Esophagus squamous epithelium (tissue), 5 donors: ENCODE data around the gene GTPBP8. TPM values are rescaled to one million over a fixed set of nuclear protein-coding genes. Genes with fewer than 3 reads are reported as not detected.

Experiments used
- DNase-seq: peaks from one replicate; lab custom pipeline; 2025; lab: John Stamatoyannopoulos, UW
- H3K27ac ChIP-seq, 4 donors: fragments of 200-600 bp; sonication (generic); one replicate each; pipeline ENCODE4 v1.5.1; 2016 to 2019; ENCODE audit warnings: mild to moderate bottlenecking in 1 of 4
- H3K27me3 ChIP-seq, 4 donors: fragments of 200-600 bp; sonication (generic); 1 replicate in 3 of 4; 2 replicates in 1 of 4; pipeline versions ENCODE4 v1.5.1 to v1.6.0; 2017 to 2021; ENCODE audit warnings: antibody characterized with exemption in 1 of 4
- H3K36me3 ChIP-seq, 3 donors: fragments of 200-600 bp; sonication (generic); one replicate each; pipeline ENCODE4 v1.5.1; 2016 to 2019
- H3K4me1 ChIP-seq, 3 donors: fragments of 200-600 bp; sonication (generic); one replicate each; pipeline ENCODE4 v1.5.1; 2017 to 2019
- H3K4me3 ChIP-seq, 4 donors: fragments of 200-600 bp; sonication (generic); 1 replicate in 3 of 4; 2 replicates in 1 of 4; pipeline ENCODE4 v1.5.1; 2016 to 2019; ENCODE audit warnings: mild to moderate bottlenecking in 2 of 4, moderate library complexity in 1 of 4
- H3K9me3 ChIP-seq, 3 donors: fragments of 200-600 bp; sonication (generic); one replicate each; pipeline ENCODE4 v1.5.1; 2016 to 2019
- CTCF ChIP-seq, 6 experiments: fragments of 450-650 bp in 4 of 6; fragments of 200-600 bp in 2 of 6; sonication (generic) in 2 of 6; IDR thresholded peaks; one replicate each; pipeline ENCODE4 v1.5.1; 2016 to 2019; ENCODE audit warnings: antibody characterized with exemption in 6 of 6, mild to moderate bottlenecking in 4 of 6, moderate library complexity in 4 of 6
- POLR2A ChIP-seq, 4 donors: fragments of 450-650 bp; IDR thresholded peaks; one replicate each; pipeline ENCODE4 v1.6.1; 2017; ENCODE audit warnings: antibody characterized with exemption in 4 of 4, mild to moderate bottlenecking in 4 of 4, moderate library complexity in 3 of 4
- WGBS, 2 donors: methylation state at CpG; one replicate each; pipeline ENCODE4 v1.1.5; 2018; 5-methylcytosine and 5-hydroxymethylcytosine counted together
- intact Hi-C: fragments of 100-400 bp; cut with DNase I; formaldehyde crosslinking; loops from one replicate; pipeline ENCODE4 v1.15.0; 2022
- total RNA-seq, 4 donors: library from RNA; depleted of rRNA; stranded (reverse); fragments of >200 nt; gene quantifications; one replicate each; pipeline ENCODE4 v1.1.0, GENCODE V29; 2016
- donor health status: DM: yes; HTN: yes; CAD: no.

GTPBP8 gene
- total RNA-seq, 4 donors from 2014 or later: 18.8 to 26.7 (median 20.8) TPM

GRCh38 chr3:112972158-112972557, 18.6 kb upstream of the GTPBP8 start:
- no peak for DNase-seq
- peak in 2 of 6 experiments; percentile 6 to 18 for TF ChIP-seq CTCF (IDR thresholded peaks at IDR 0.05)
- no peak for TF ChIP-seq POLR2A (IDR thresholded peaks at IDR 0.05)
- Histone ChIP-seq H3K27me3 (no peaks in the 10 kb centered on the region), H3K9me3 (no peaks in the 10 kb centered on the region), H3K4me1 (peaks cover 0 to 43% (median 3%) of the 10 kb centered on the region in 3 donors), H3K4me3 (peak overlapping the region in 1 of 4 donors; percentile 59), H3K36me3 (no peaks in the 10 kb centered on the region), H3K27ac (no peak overlapping the region)
- intact Hi-C loops: loop anchor here (10.0 kb wide), 1 partner anchor 327 kb away; the partner anchor contains the start of gene CCDC80

GRCh38 chr3:112973325-112974177, 17.2 kb upstream of the GTPBP8 start:
- Histone ChIP-seq H3K36me3 (no peaks in the 10 kb centered on the region), H3K4me1 (peaks cover 0 to 43% (median 3%) of the 10 kb centered on the region in 3 donors), H3K27ac (peak overlapping the region; percentile 6 to 76 (median 70)), H3K27me3 (no peaks in the 10 kb centered on the region), H3K4me3 (peak overlapping the region; percentile 13 to 59 (median 38)), H3K9me3 (no peaks in the 10 kb centered on the region)
- WGBS, 2 donors: 28 to 40% methylated on average over 5 of the region's 5 CpGs
- TF ChIP-seq POLR2A (IDR thresholded peaks at IDR 0.05) (no peak), CTCF (IDR thresholded peaks at IDR 0.05) (no peak)
- no peak for DNase-seq
- intact Hi-C loops: loop anchor here (10.0 kb wide), 1 partner anchor 329 kb away; the partner anchor contains the start of gene CCDC80

- Histone ChIP-seq H3K27ac (peak overlapping the region; percentile 51 to 76 (median 70)), H3K27me3 (no peaks in the 10 kb centered on the region), H3K36me3 (no peaks in the 10 kb centered on the region), H3K9me3 (no peaks in the 10 kb centered on the region), H3K4me1 (peaks cover 0 to 45% (median 3%) of the 10 kb centered on the region in 3 donors), H3K4me3 (peak overlapping the region; percentile 13 to 59 (median 38))
- WGBS, 2 donors: 50 to 67% methylated on average over 2 of the region's 2 CpGs
- intact Hi-C loops: loop anchor here (10.0 kb wide), 1 partner anchor 329 kb away; the partner anchor contains the start of gene CCDC80
- no peak for DNase-seq
- no peak for TF ChIP-seq CTCF (IDR thresholded peaks at IDR 0.05)
- no peak for TF ChIP-seq POLR2A (IDR thresholded peaks at IDR 0.05)
Measured at GRCh38 chr3:112974178-112974517, 16.6 kb upstream of the GTPBP8 start.

- TF ChIP-seq CTCF (IDR thresholded peaks at IDR 0.05) (no peak), POLR2A (IDR thresholded peaks at IDR 0.05) (peak in 1 of 4 donors; percentile 27)
- 8 to 16% methylated on average over 5 of the region's 5 CpGs for WGBS, 2 donors
- Histone ChIP-seq H3K9me3 (no peaks in the 10 kb centered on the region), H3K4me3 (peak within 1 kb of the TSS; percentile 13 to 59 (median 38)), H3K36me3 (no peaks in the 10 kb centered on the region), H3K27ac (peak within 1 kb of the TSS; percentile 51 to 76 (median 70)), H3K27me3 (no peaks in the 10 kb centered on the region), H3K4me1 (peaks cover 0 to 47% (median 3%) of the 10 kb centered on the region in 3 donors)
- no peak for DNase-seq
- intact Hi-C loops: loop anchor here (10.0 kb wide), 1 partner anchor 330 kb away; the partner anchor contains the start of gene CCDC80
Measured at GRCh38 chr3:112974894-112975293, 15.9 kb upstream of the GTPBP8 start, which contains the start of gene CD200R1. TSS of gene CD200R1 (minus strand) at chr3:112975103. CDS start at chr3:112974857, 246 bp downstream.

GRCh38 chr3:112976001-112976400, 14.8 kb upstream of the GTPBP8 start:
- H3K27ac ChIP-seq: peak overlapping the region in 1 of 4 donors; percentile 69
- DNase-seq: no peak

More at GRCh38 chr3:112976001-112976400, 14.8 kb upstream of the GTPBP8 start:
- intact Hi-C loops: loop anchor here (10.0 kb wide), 1 partner anchor 331 kb away; the partner anchor contains the start of gene CCDC80
- Histone ChIP-seq H3K9me3 (no peaks in the 10 kb centered on the region), H3K36me3 (no peaks in the 10 kb centered on the region), H3K4me3 (no peak overlapping the region), H3K27me3 (no peaks in the 10 kb centered on the region), H3K4me1 (peaks cover 0 to 47% (median 3%) of the 10 kb centered on the region in 3 donors)
- no peak for TF ChIP-seq CTCF (IDR thresholded peaks at IDR 0.05)
- TF ChIP-seq POLR2A (IDR thresholded peaks at IDR 0.05): no peak
